Hepatocyte (in vitro differentiated cells): ENCODE data around the gene ASCL1. TPM values are rescaled to one million over a fixed set of nuclear protein-coding genes. Genes with fewer than 3 reads are reported as not detected.

ENCODE experiments used
- DNase-seq: peaks from one replicate; pipeline ENCODE4 v3.0.0-alpha.2; 2016; ENCODE audit warnings: low spot score
- H2AFZ ChIP-seq: fragments of 200-600 bp; sonication (generic); 2 replicates; pipeline ENCODE4 v1.6.0; 2016; ENCODE audit warnings: antibody characterized with exemption, mild to moderate bottlenecking
- H3K27ac ChIP-seq: fragments of 200-600 bp; sonication (generic); 2 replicates; pipeline ENCODE4 v1.5.1; 2016; ENCODE audit warnings: mild to moderate bottlenecking
- H3K27me3 ChIP-seq: fragments of 200-600 bp; sonication (generic); 2 replicates; pipeline ENCODE4 v1.6.1; 2016
- H3K36me3 ChIP-seq: fragments of 200-600 bp; sonication (generic); replicated peaks from 2 replicates; pipeline ENCODE4 v1.5.1; 2016; ENCODE audit warnings: low read depth; ENCODE audit not compliant: insufficient read depth
- H3K4me1 ChIP-seq: fragments of 200-600 bp; sonication (generic); 2 replicates; pipeline ENCODE4 v1.5.1; 2016; ENCODE audit warnings: mild to moderate bottlenecking, moderate library complexity; ENCODE audit not compliant: insufficient read depth
- H3K4me2 ChIP-seq: fragments of 200-600 bp; sonication (generic); 2 replicates; pipeline ENCODE4 v1.6.0; 2016
- H3K4me3 ChIP-seq: fragments of 200-600 bp; sonication (generic); 2 replicates; pipeline ENCODE4 v1.5.1; 2016; ENCODE audit warnings: mild to moderate bottlenecking
- H3K79me2 ChIP-seq: fragments of 200-600 bp; sonication (generic); 2 replicates; pipeline ENCODE4 v1.6.0; 2017; ENCODE audit warnings: mild to moderate bottlenecking
- H3K9me2 ChIP-seq: fragments of 200-600 bp; sonication (generic); replicated peaks from 2 replicates; pipeline ENCODE4 v1.6.0; 2017; ENCODE audit warnings: mild to moderate bottlenecking; ENCODE audit not compliant: insufficient read depth
- H3K9me3 ChIP-seq: fragments of 200-600 bp; sonication (generic); 2 replicates; pipeline ENCODE4 v1.5.1; 2016; ENCODE audit warnings: low read depth, mild to moderate bottlenecking
- H4K20me1 ChIP-seq: fragments of 200-600 bp; sonication (generic); 2 replicates; pipeline ENCODE4 v1.6.0; 2016; ENCODE audit warnings: mild to moderate bottlenecking; ENCODE audit not compliant: insufficient read depth, poor library complexity, severe bottlenecking
- EZH2 ChIP-seq: fragments of 200-600 bp; sonication (generic); IDR thresholded peaks from 2 replicates; pipeline ENCODE4 v1.6.1; 2016; ENCODE audit warnings: antibody characterized with exemption, mild to moderate bottlenecking, borderline replicate concordance
- EZH2phosphoT487 ChIP-seq: fragments of 200-600 bp; sonication (generic); IDR thresholded peaks from one replicate; pipeline ENCODE4 v1.6.1; 2018; ENCODE audit warnings: antibody characterized with exemption, mild to moderate bottlenecking, low read depth, moderate library complexity; ENCODE audit not compliant: unreplicated experiment, severe bottlenecking
- WGBS: methylation state at CpG from one replicate; pipeline ENCODE4 v1.1.6; 2016; ENCODE audit warnings: low lambda C conversion rate; ENCODE audit errors: missing lambda C conversion rate; 5-methylcytosine and 5-hydroxymethylcytosine counted together
- polyA plus RNA-seq: library from polyadenylated mRNA; unstranded; fragments of >200 nt; fragmentation: Nextera tagmentation; extraction: Ambion mirVana; gene quantifications from 2 replicates; pipeline ENCODE4 v1.2.1, GENCODE V29; 2016
- total RNA-seq: library from RNA; depleted of rRNA; stranded (reverse); fragments of >200 nt; gene quantifications from 2 replicates; pipeline ENCODE4 v1.2.3, GENCODE V29; 2014
- TF ChIP-seq, protein P1 (sequence below): fragments of 200-600 bp; sonication (generic); IDR thresholded peaks from 2 replicates; pipeline ENCODE4 v1.5.1; 2016; ENCODE audit warnings: antibody characterized with exemption, mild to moderate bottlenecking; ENCODE audit not compliant: poor library complexity

The ASCL1 gene
- total and polyA plus RNA-seq, 2 experiments from 2014 or later, result 1.7 TPM; not detected in 1

DNA sequence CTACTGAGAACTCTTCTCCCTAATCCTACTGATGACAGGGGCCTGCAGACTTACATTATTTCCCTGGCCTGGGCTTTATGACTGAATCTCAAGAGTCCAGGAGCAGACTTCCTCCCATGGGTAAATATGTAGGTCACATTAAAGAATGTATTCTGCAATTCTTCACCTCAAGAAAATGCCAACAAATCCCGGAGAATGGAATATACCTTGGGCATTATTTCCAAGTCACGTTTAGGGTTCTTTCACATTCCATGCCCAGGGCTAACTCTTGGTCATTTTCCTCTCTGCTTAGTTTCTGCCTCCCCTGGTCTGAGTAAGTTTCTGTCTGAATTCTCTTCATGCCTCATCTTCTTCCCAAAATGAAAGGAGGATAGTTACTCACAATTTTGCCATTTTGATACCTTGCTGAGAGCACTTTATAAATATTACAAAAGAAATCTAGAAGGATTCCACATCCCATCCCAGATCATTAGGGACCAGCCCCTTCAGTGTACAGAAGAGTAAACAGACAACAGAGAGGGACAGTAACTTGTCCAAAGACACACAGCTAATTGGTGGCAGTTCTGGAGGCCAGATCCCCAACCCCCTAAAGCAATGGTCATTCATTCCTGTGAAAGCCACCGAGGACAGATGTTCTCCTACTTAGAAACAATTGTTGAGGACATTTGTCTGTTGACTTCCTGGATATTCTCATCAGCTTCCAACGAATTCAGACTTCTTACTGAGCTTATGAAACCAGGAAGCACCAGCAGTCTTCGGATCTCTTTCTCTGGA lies 41.0 kb upstream of the ASCL1 start:
- peak overlapping the region; percentile 70 for H3K4me2 ChIP-seq
- 76% methylated on average over 5 of the region's 5 CpGs for WGBS
- H3K27ac ChIP-seq, result peak overlapping the region; percentile 79

DNA sequence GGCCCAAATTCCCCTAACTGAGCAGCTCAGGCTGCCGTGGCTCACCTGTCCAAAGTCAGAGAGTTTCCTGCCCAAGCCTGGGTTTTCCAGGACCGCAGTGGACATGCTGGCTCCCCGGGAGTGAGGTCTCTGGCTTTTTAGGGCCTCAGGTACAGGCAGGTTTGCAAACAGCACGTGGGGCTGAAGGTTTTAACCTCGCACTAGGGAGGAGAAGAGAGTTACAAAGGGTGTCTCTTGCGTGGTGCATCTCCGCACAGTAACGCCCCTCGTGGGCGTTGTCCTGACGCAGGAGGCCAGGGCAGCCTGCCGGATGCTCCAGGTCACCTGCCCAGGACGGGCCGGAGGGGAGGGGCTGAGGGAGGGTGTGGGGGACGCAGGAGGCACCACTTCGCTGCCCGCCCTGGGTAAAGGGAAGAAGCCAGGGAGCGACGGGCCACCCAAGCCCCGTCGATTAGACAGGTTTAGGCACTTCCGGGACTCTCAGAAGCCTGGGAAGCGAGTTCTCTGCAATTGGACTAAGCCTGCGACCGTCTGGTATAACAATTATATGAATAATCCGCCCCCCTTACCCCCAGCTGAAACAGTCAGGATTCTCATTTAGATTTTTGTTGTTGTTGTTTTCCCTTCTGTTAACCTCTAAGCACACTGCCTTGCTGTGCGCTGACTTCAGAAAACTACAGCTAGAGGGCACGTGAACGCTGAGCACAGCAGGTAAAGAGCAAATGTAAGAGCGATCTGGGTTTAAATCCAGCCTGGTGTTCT lies 40.3 kb upstream of the ASCL1 start, which contains the start of gene PAH:
Gene PAH (minus strand): TSS at position 219 of the 762 bp plus-strand sequence. CDS start 114 bp downstream, at position 105.
- no peaks in the 10 kb centered on the region for H3K27me3 ChIP-seq
- no peak within 1 kb of the TSS for H3K4me3 ChIP-seq
- no peaks in the 10 kb centered on the region for H3K9me3 ChIP-seq
- peak within 1 kb of the TSS; percentile 27 for H2AFZ ChIP-seq
- peak; percentile 86 for DNase-seq
- peak within 1 kb of the TSS; percentile 70 for H3K4me2 ChIP-seq
- H3K36me3 ChIP-seq, result no peaks in the 10 kb centered on the region
- peak within 1 kb of the TSS; percentile 79 for H3K27ac ChIP-seq
- H3K9me2 ChIP-seq, result no peaks in the 10 kb centered on the region
- WGBS, result 6% methylated on average over 29 of the region's 30 CpGs
- TF ChIP-seq EZH2phosphoT487, result no peak
- TF ChIP-seq, protein P1, sequence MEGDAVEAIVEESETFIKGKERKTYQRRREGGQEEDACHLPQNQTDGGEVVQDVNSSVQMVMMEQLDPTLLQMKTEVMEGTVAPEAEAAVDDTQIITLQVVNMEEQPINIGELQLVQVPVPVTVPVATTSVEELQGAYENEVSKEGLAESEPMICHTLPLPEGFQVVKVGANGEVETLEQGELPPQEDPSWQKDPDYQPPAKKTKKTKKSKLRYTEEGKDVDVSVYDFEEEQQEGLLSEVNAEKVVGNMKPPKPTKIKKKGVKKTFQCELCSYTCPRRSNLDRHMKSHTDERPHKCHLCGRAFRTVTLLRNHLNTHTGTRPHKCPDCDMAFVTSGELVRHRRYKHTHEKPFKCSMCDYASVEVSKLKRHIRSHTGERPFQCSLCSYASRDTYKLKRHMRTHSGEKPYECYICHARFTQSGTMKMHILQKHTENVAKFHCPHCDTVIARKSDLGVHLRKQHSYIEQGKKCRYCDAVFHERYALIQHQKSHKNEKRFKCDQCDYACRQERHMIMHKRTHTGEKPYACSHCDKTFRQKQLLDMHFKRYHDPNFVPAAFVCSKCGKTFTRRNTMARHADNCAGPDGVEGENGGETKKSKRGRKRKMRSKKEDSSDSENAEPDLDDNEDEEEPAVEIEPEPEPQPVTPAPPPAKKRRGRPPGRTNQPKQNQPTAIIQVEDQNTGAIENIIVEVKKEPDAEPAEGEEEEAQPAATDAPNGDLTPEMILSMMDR, result peak; percentile 25
- no peaks in the 10 kb centered on the region for H4K20me1 ChIP-seq
- H3K4me1 ChIP-seq, result peaks cover 4% of the 10 kb centered on the region
- H3K79me2 ChIP-seq, result no peaks in the 10 kb centered on the region

More for the DNA sequence above, 41.0 kb upstream of the ASCL1 start:
- no peaks in the 10 kb centered on the region for H3K36me3 ChIP-seq
- no peaks in the 10 kb centered on the region for H3K9me2 ChIP-seq
- no peaks in the 10 kb centered on the region for H3K79me2 ChIP-seq
- no peaks in the 10 kb centered on the region for H4K20me1 ChIP-seq
- no peak for DNase-seq
- no peak for TF ChIP-seq EZH2
- no peak for TF ChIP-seq EZH2phosphoT487
- TF ChIP-seq, protein P1, result no peak
- no peak overlapping the region for H3K4me3 ChIP-seq
- H2AFZ ChIP-seq, result peak overlapping the region; percentile 27
- peaks cover 4% of the 10 kb centered on the region for H3K4me1 ChIP-seq
- H3K27me3 ChIP-seq, result no peaks in the 10 kb centered on the region
- no peaks in the 10 kb centered on the region for H3K9me3 ChIP-seq

DNA sequence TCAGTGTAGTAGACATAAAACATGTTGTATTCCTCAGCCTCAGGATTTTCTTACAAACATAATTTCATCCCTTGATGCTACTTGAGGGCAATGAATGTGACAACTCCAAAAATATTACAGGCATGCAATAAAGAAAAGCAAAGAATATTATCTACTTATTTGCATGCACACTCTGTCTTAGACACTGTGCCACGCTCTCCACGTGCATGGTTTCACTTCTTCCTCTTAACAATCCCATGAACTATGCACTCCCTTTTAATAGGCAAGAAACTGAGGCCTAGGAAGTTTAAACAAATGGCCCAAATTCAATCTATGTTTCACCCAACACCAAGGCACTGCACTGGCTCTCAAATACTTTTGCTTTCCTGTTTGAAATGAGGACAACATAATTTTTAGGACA lies 38.6 kb upstream of the ASCL1 start:
- no peak overlapping the region for H3K4me3 ChIP-seq
- no peaks in the 10 kb centered on the region for H3K36me3 ChIP-seq
- H2AFZ ChIP-seq, result no peak overlapping the region
- no peak for TF ChIP-seq EZH2phosphoT487
- TF ChIP-seq, protein P1, result no peak
- TF ChIP-seq EZH2, result no peak
- no peaks in the 10 kb centered on the region for H3K79me2 ChIP-seq
- DNase-seq, result no peak
- peak overlapping the region; percentile 13 for H3K27ac ChIP-seq
- H3K4me2 ChIP-seq, result no peak overlapping the region
- peaks cover 4% of the 10 kb centered on the region for H3K4me1 ChIP-seq
- no peaks in the 10 kb centered on the region for H3K9me2 ChIP-seq
- no peaks in the 10 kb centered on the region for H3K9me3 ChIP-seq
- 70% methylated on average over 2 of the region's 2 CpGs for WGBS
- no peaks in the 10 kb centered on the region for H4K20me1 ChIP-seq
- no peaks in the 10 kb centered on the region for H3K27me3 ChIP-seq
